Stimulated activated effector memory CD8-positive, alpha-beta T cell treated with anti-CD3 and anti-CD28 coated beads, Interleukin-12 subunit alpha, Interleukin-12 subunit beta, amount 100 ng/mL, for 72 hours (primary cell): ENCODE measurements around the gene CALCOCO1.
A peak's percentile ranks its signal among the peaks of the same experiment; 100 is the strongest.

Source experiments
- ATAC-seq: fragments of 150-1000 bp; cut with Tn5 transposase; 2 replicates; pipeline ENCODE4 v1.10.0; 2021
- DNase-seq, 2 donors: peaks; one replicate each; pipeline ENCODE4 v3.0.0; 2021 to 2022; ENCODE audit warnings: low spot score in 2 of 2
- H3K27ac Mint-ChIP-seq: one replicate; pipeline ENCODE4 v1.8.0; 2022; ENCODE audit warnings: mild to moderate bottlenecking, mixed read lengths
- H3K36me3 Mint-ChIP-seq: one replicate; pipeline ENCODE4 v1.8.0; 2022; ENCODE audit warnings: mild to moderate bottlenecking, mixed read lengths
- H3K4me1 Mint-ChIP-seq: one replicate; pipeline ENCODE4 v1.8.0; 2022; ENCODE audit warnings: mixed read lengths
- H3K4me3 Mint-ChIP-seq: one replicate; pipeline ENCODE4 v1.8.0; 2022; ENCODE audit warnings: mild to moderate bottlenecking, mixed read lengths
- H3K9me3 Mint-ChIP-seq: one replicate; pipeline ENCODE4 v1.8.0; 2022; ENCODE audit warnings: mixed read lengths

Gene CALCOCO1

DNA sequence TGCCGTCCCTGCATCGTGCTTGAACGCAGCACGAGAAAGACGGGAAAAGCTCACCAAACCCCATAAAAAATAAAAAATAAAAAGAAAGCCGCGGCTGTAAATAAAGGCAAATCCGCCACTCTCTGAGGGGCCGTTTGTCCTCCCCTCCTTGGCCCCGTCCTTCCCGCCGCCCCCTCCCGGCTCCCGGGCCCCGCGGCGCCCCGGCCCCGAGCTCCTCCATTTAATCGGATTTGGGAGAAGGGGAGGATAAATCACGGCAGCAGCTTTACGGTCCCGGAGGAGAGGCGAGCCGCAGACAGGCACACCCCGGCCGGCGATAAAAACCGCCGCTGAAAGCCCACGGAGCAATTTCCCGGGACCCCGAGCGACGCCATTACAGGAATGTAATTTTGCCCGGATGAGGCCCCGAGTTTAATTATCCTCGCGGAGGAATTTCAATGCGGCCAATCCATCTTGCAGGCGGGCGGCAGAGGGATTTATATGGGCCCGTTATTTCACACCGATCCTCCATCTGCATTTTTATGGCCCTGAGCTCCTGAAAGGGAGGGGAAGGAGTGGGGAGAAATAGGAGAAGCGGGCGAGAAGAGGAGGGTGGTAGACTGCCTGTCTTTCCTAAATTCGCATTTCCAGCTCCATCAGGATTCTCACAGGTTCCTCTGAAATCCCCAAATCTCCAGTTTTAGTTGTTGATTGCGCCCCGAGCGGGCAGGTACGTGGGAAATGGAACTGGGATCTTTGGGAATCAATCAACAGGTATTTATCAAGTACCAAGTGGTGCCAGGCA, 50.0 kb downstream of the CALCOCO1 start:
- H3K36me3 Mint-ChIP-seq = peaks cover 42% of the 10 kb centered on the region
- DNase-seq (no peak), ATAC-seq (no peak)

DNA sequence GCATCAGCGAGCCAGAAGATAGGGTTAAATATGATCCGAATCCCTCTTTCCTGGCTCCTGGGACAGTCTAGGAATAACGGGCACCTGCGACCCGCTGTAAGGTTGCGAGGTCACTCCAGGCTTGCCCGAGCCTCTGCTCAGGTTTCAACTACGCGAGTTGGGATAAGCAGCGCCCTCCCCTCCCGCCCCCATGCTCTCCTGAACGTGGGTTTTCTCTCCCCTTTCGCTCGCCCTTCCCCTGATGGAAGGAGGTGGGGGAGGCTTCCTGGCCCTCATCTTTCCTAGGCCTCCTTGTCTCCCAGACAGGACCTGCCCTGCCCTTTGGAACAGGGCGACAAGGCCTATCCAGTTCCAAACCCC, 50.6 kb downstream of the CALCOCO1 start:
- DNase-seq = no peak
- Mint-ChIP-seq H3K4me3 (peak overlapping the region; percentile 84), H3K36me3 (peaks cover 48% of the 10 kb centered on the region), H3K4me1 (peaks cover 17% of the 10 kb centered on the region), H3K27ac (peak overlapping the region; percentile 93), H3K9me3 (no peaks in the 10 kb centered on the region)
- peak; percentile 0 for ATAC-seq

More for the DNA sequence above, 50.0 kb downstream of the CALCOCO1 start:
- H3K4me1 Mint-ChIP-seq = peaks cover 16% of the 10 kb centered on the region
- no peaks in the 10 kb centered on the region for H3K9me3 Mint-ChIP-seq
- H3K4me3 Mint-ChIP-seq = peak overlapping the region; percentile 84
- peak overlapping the region; percentile 93 for H3K27ac Mint-ChIP-seq

DNA sequence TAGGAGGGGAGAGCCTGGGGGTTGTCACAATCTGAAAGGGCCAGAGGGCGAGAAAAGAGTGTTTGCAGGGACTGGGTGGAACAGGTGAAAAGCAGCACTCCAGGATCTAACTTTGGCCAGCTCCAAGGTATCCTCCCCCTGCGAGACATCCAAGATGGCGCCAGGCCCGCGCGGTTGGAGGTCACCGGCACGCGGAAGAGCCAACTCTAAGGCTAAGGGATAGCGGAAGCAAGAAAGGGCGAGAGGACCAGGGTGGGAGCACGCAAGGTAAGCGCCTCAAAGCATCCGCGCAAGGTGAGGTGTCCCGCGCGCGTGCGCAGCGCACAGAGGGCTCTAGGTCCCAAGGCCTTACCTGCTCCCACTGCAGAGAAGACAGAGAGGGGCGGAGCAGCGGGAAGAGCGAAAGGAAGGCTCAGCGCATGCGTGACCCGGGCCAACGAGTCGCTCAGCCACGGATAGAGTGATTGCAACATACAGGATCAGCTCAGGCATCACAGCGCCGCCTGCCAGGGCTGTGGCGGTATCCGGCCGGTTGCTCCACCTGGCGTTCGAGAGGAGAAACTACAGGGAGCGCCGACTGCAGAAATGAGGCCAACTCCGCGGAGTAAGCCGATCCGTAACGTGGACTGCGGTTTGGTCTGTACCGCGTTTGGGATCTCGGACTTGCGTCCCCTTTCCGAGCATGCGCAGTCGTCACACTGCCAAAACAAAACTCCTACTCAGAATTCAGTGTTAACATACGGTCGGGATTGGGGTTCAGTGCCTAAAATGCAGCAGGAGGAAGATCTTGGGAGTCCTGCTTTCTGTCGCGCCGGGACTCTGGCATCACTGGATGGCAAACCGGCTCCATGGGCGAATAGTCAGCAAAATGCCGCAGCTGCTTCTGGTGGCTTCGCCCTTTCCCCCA, 51.3 kb downstream of the CALCOCO1 start, which contains the start of gene ATP5MC2:
ATP5MC2 (minus strand) TSS at position 383 of the 907 bp plus-strand sequence. CDS start 3,469 bp downstream, outside the sequence.
- Mint-ChIP-seq H3K4me3 (peak within 1 kb of the TSS; percentile 84), H3K36me3 (peaks cover 54% of the 10 kb centered on the region), H3K4me1 (peaks cover 21% of the 10 kb centered on the region), H3K9me3 (no peaks in the 10 kb centered on the region), H3K27ac (peak within 1 kb of the TSS; percentile 93)
- DNase-seq (peak; percentile 93 to 98), ATAC-seq (peak; percentile 97)

GRCh38 chr12:53674977-53675700, 52.1 kb downstream of the CALCOCO1 start:
- H3K9me3 Mint-ChIP-seq = no peaks in the 10 kb centered on the region
- peak overlapping the region; percentile 93 for H3K27ac Mint-ChIP-seq
- peaks cover 21% of the 10 kb centered on the region for H3K4me1 Mint-ChIP-seq

DNA sequence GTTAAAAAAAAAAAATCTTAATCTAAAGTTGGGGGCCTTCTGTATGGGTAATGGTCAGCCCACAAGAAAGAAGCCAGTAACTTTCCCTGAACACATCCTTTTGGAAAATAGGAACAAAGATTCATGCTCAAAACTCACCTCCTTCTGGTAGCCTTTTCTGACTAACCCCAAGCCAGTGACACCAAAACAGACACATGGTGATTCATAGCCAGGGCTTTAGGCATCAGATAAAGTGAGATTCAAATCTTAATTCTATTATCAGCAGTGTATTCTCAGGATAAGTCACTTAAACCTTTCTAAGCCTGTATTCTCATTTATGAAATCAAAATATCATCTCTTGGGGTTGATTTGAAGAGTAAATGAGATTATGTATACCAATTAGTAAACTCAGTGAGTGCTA, 56.3 kb downstream of the CALCOCO1 start:
- Mint-ChIP-seq H3K27ac (no peak overlapping the region), H3K36me3 (peaks cover 94% of the 10 kb centered on the region), H3K4me1 (peaks cover 15% of the 10 kb centered on the region), H3K9me3 (no peaks in the 10 kb centered on the region), H3K4me3 (no peak overlapping the region)
- ATAC-seq = no peak
- no peak for DNase-seq

More at GRCh38 chr12:53674977-53675700, 52.1 kb downstream of the CALCOCO1 start:
- Mint-ChIP-seq H3K4me3 (peak overlapping the region; percentile 84), H3K36me3 (peaks cover 63% of the 10 kb centered on the region)
- no peak for DNase-seq
- ATAC-seq = no peak

DNA sequence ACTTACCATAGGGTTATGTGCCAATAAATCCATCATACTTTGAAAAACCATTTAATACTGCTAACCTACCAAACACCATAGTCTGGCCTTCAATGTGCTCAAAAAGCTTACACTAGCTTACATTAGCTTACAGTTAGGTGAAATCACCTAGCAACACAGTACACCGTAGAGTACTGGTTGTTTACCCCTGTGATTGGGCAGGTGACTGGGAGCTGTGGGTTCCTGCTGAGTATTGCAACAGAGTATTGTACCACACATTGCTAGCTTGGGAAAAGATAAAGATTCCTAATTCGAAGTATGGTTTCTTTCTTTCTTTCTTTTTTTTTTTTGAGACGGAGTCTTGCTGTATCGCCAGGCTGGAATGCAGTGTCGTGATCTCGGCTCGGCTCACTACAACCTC, 56.9 kb downstream of the CALCOCO1 start:
- H3K4me3 Mint-ChIP-seq = no peak overlapping the region
- H3K9me3 Mint-ChIP-seq = no peaks in the 10 kb centered on the region
- DNase-seq = no peak
- no peak overlapping the region for H3K27ac Mint-ChIP-seq
- H3K4me1 Mint-ChIP-seq = peaks cover 14% of the 10 kb centered on the region
- ATAC-seq = no peak
- H3K36me3 Mint-ChIP-seq = peaks cover 95% of the 10 kb centered on the region

DNA sequence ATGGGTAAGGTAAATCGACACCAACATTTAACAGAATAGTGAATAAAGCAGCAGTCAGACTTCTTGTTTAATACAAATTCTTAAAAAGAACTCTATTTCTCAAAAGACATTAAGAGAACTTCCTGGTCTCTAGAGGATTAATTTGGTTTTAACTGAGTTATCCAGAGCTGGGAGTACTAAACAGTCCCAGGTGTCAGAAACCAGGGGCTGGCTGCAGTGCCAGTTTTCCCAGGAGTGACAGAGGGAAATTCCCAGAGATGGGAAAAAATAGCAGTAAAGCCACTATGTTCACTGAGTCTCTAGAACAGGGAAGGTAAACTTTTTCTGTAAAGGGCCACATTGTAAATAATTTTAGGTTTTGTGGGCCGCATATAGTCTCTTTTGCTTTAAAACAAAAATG, 60.2 kb downstream of the CALCOCO1 start:
- no peaks in the 10 kb centered on the region for H3K9me3 Mint-ChIP-seq
- peaks cover 100% of the 10 kb centered on the region for H3K36me3 Mint-ChIP-seq
- H3K27ac Mint-ChIP-seq = no peak overlapping the region
- H3K4me3 Mint-ChIP-seq = no peak overlapping the region
- no peak for ATAC-seq
- DNase-seq = no peak
- peaks cover 9% of the 10 kb centered on the region for H3K4me1 Mint-ChIP-seq

GRCh38 chr12:53664936-53665335, 62.3 kb downstream of the CALCOCO1 start:
- Mint-ChIP-seq H3K4me3 (no peak overlapping the region), H3K4me1 (peaks cover 4% of the 10 kb centered on the region), H3K36me3 (peaks cover 92% of the 10 kb centered on the region), H3K27ac (no peak overlapping the region), H3K9me3 (no peaks in the 10 kb centered on the region)
- DNase-seq (no peak), ATAC-seq (no peak)

GRCh38 chr12:53664191-53664590, 63.1 kb downstream of the CALCOCO1 start:
- peaks cover 84% of the 10 kb centered on the region for H3K36me3 Mint-ChIP-seq
- DNase-seq (no peak), ATAC-seq (no peak)
- no peaks in the 10 kb centered on the region for H3K9me3 Mint-ChIP-seq
- no peak overlapping the region for H3K4me3 Mint-ChIP-seq
- H3K4me1 Mint-ChIP-seq = peaks cover 4% of the 10 kb centered on the region
- H3K27ac Mint-ChIP-seq = no peak overlapping the region

DNA sequence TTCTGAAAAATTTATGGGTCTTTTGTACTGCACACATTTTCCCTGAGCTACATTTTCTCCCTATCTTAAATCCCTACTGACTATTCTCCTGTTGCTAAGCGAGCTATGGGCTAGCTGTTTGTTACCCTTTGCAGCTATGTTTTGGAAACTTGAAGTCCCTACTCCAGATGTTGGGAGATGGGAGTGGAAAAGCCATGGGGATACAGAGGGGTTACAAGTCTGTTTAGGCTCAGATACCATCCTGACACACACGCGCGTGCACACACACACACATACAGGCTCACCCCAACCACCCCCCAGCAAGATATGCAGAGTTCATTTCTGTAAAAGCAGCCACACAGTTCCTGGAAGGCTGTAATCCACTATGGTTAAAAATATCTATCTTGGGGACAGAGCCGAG, 67.2 kb downstream of the CALCOCO1 start:
- Mint-ChIP-seq H3K36me3 (peaks cover 52% of the 10 kb centered on the region), H3K27ac (no peak overlapping the region), H3K4me1 (peaks cover 4% of the 10 kb centered on the region), H3K4me3 (no peak overlapping the region), H3K9me3 (no peaks in the 10 kb centered on the region)
- no peak for DNase-seq
- ATAC-seq = no peak

DNA sequence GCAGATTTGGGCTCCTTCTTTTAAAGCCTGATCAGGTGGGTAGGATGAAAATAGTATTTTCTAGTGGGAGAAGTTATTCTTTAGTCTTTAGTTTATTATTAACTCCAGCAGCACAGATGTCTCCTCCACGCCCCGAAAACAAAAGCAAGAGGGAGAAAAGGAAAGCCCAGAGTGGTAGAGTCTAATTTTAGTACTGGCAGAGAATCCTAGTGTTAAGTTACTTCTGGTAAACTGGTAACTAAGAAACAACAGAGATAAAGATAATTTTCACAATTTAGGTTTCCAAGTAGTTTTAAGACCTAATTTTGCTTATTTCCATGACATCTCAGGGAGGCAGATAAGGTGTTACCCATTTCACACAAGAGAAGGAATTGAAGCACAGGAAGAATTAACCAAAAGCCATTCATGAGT, 67.7 kb downstream of the CALCOCO1 start:
- ATAC-seq (no peak), DNase-seq (no peak)
- H3K27ac Mint-ChIP-seq = peak overlapping the region; percentile 41
- H3K36me3 Mint-ChIP-seq = peaks cover 47% of the 10 kb centered on the region
- peaks cover 4% of the 10 kb centered on the region for H3K4me1 Mint-ChIP-seq
- no peak overlapping the region for H3K4me3 Mint-ChIP-seq
- H3K9me3 Mint-ChIP-seq = no peaks in the 10 kb centered on the region

GRCh38 chr12:53659011-53659551, 68.2 kb downstream of the CALCOCO1 start:
- Mint-ChIP-seq H3K4me1 (peaks cover 4% of the 10 kb centered on the region), H3K27ac (peak overlapping the region; percentile 41), H3K9me3 (no peaks in the 10 kb centered on the region), H3K4me3 (no peak overlapping the region), H3K36me3 (peaks cover 42% of the 10 kb centered on the region)
- DNase-seq (no peak), ATAC-seq (no peak)
